D721Med (cell line): ENCODE data around the gene FBRSL1.
"Not testable (repeated sequence)": the region's sequence is repeated elsewhere in the genome, so short reads cannot be mapped to it uniquely, and the experiment has no call there.

Experiments used
- DNase-seq: peaks from one replicate; pipeline ENCODE4 v3.0.0; 2011; ENCODE audit warnings: low spot score; ENCODE audit not compliant: insufficient read length
- FAIRE-seq: peaks from 2 replicates; lab custom pipeline; 2011; peaks lifted over from hg19 to GRCh38; lab: Jason Lieb, UNC
- CTCF ChIP-seq: IDR thresholded peaks from 2 replicates; pipeline ENCODE4 v1.5.1; 2012; ENCODE audit warnings: mild to moderate bottlenecking, control low read depth; ENCODE audit not compliant: insufficient read depth; ENCODE audit errors: missing control alignments

FBRSL1 gene

DNA sequence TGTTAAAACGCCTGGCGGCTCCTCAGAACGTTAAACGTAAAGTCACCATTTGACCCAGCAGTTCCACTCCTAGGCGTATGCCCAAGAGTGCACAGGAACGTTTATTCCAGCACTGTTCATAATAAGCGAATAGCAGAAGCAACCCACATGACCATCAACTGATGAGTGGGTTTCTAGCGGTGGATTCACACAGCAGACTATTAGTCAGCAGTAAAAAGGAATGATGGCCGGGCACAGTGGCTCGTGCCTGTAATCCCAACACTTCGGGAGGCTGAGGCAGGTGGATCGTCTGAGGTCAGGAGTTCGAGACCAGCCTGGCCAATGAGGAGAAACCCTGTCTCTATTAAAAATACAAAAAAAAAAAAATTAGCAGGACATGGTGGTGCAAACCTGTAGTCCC lies 22.4 kb upstream of the FBRSL1 start:
- DNase-seq = no peak
- no peak for TF ChIP-seq CTCF
- no peak for FAIRE-seq

- no peak for FAIRE-seq
- no peak for TF ChIP-seq CTCF
- DNase-seq = no peak
These were observed 20.5 kb upstream of the FBRSL1 start for GRCh38 chr12:132469423-132469822.

- no peak for TF ChIP-seq CTCF
- DNase-seq (no peak), FAIRE-seq (no peak)
These were observed 19.6 kb upstream of the FBRSL1 start for GRCh38 chr12:132470397-132470796.

GRCh38 chr12:132471011-132471857 lies 18.7 kb upstream of the FBRSL1 start:
- no peak for DNase-seq
- TF ChIP-seq CTCF = no peak
- no peak for FAIRE-seq

GRCh38 chr12:132471858-132472255 lies 18.1 kb upstream of the FBRSL1 start:
- FAIRE-seq (no peak), DNase-seq (no peak)
- TF ChIP-seq CTCF = no peak

GRCh38 chr12:132472386-132472785 lies 17.6 kb upstream of the FBRSL1 start:
- FAIRE-seq (no peak), DNase-seq (no peak)
- no peak for TF ChIP-seq CTCF

DNA sequence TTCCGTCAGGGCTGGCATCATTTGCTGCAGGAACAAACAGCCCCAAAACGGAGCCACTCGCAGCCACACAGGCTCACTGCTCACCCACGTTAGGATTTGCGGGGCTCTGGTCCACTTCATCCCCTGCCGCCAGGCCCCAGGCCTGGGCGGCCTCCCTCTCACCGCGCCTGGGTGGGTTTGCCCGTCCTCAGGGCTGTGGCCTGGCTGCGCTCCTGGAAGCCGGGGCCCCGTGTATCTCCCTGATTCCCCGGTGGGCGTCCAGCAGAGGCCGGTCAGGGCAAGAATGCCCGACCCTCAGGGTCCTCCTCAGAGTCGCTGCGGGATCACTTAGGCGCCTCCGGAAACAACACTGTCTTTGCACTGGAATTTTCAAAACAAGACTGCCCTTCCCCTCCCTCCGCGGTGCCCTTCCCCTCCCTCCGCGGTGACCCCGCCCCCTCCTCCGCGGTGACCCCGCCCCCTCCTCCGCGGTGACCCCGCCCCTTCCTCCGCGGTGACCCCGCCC lies 15.7 kb upstream of the FBRSL1 start:
- FAIRE-seq (no peak), DNase-seq (no peak)
- TF ChIP-seq CTCF = no peak

GRCh38 chr12:132474799-132475303 lies 15.1 kb upstream of the FBRSL1 start:
- DNase-seq, FAIRE-seq: not testable (repeated sequence)
